Raji (cell line): Measurements from ENCODE around the gene NATD1.

Experiments used
- POLR2A ChIP-seq: IDR thresholded peaks from 2 replicates; pipeline ENCODE4 v1.6.1; 2011; ENCODE audit warnings: low read depth, low read length, control low read depth; ENCODE audit not compliant: insufficient read depth

The NATD1 gene

GRCh38 chr17:21246698-21247097 is 6.5 kb downstream of the NATD1 start:
- TF ChIP-seq POLR2A, result no peak

GRCh38 chr17:21245639-21246084 is 7.5 kb downstream of the NATD1 start:
- TF ChIP-seq POLR2A, result no peak

- no peak for TF ChIP-seq POLR2A
Measured at GRCh38 chr17:21243516-21244303, 9.5 kb downstream of the NATD1 start.

- TF ChIP-seq POLR2A, result no peak
Measured at GRCh38 chr17:21242780-21243515, 10.3 kb downstream of the NATD1 start.

- TF ChIP-seq POLR2A, result no peak
Measured at GRCh38 chr17:21242026-21242697, 11.0 kb downstream of the NATD1 start.

- TF ChIP-seq POLR2A, result no peak
Measured at GRCh38 chr17:21241564-21241963, 11.6 kb downstream of the NATD1 start.

GRCh38 chr17:21240369-21241055 is 12.7 kb downstream of the NATD1 start:
- no peak for TF ChIP-seq POLR2A

- TF ChIP-seq POLR2A, result no peak
Measured at GRCh38 chr17:21239680-21240368, 13.4 kb downstream of the NATD1 start.

GRCh38 chr17:21235921-21236320 is 17.3 kb downstream of the NATD1 start:
- no peak for TF ChIP-seq POLR2A

GRCh38 chr17:21233581-21234347 is 19.4 kb downstream of the NATD1 start:
- no peak for TF ChIP-seq POLR2A

GRCh38 chr17:21232033-21232749 is 21.0 kb downstream of the NATD1 start:
- no peak for TF ChIP-seq POLR2A

- TF ChIP-seq POLR2A, result no peak
Measured at GRCh38 chr17:21231533-21231932, 21.7 kb downstream of the NATD1 start.

- TF ChIP-seq POLR2A, result no peak
Measured at GRCh38 chr17:21228845-21229244, 24.4 kb downstream of the NATD1 start.
